Forelimb muscle (tissue), 1 donor: ENCODE data around the gene TACR2. TPM values are rescaled to one million over a fixed set of nuclear protein-coding genes. Genes with fewer than 3 reads are reported as not detected.

Source experiments
- DNase-seq: peaks from one replicate; pipeline ENCODE4 v3.0.0-alpha.2; 2013; ENCODE audit warnings: low read depth
- polyA plus RNA-seq: library from polyadenylated mRNA; unstranded; fragments of 120-200 nt; gene quantifications from one replicate; pipeline ENCODE4 v1.2.1, GENCODE V29; 2013; ENCODE audit not compliant: insufficient read length

The TACR2 gene
- polyA plus RNA-seq = 0.59 TPM

GRCh38 chr10:69416695-69417094 lies at the start of gene TACR2:
Gene TACR2 (minus strand): TSS chr10:69416918. CDS start chr10:69416323, 595 bp downstream.
- DNase-seq = no peak

DNA sequence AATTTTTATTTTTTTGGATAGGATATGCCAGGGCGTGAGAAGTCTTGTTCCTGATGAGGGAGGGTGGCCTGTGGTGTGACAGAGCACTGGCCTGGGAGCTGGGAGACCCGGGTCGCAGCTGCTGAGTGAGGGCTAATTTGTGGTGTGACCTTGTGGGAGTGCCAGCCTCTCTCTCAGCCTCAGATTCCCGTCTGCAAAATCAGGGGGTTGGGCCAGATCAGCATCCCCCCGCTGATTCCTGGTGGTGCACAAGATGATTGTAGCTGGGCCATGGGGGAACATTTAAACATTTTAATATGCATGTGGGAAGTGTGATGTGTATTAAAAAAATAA lies 49.4 kb upstream of the TACR2 start:
- no peak for DNase-seq

DNA sequence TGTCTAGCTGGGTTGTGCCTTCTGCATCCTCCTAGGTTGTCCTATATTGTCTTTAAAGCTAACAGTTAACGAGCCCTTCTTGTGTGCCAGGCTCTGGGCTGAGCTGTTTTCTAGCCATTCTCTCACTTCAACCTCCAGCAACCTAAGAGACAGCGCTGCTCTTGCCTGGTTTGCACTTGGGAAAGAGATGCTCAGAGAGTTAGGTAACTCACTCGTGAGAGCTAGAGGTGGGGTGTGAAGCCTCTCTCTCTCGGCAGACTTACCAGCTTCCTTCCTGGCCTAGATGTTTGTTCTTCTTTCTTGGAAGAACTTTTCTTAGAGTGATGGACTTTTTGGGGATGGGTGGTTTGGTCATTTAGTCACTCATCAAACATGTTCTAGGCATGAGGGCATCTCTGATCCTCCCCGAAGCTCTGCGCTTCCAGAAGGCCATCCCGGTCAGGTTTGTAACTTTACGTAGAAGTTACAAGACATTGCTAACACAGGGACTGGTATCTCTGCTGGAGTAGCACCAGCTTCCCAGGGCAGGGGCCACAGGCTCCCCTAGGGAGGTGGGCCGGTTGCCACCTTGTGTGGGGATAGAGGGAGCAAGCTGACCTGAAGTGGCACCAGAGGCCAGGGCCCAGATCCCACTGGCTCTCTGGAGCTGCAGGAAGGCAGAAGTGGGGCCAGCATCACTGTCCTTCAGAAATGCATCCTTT lies 48.9 kb upstream of the TACR2 start:
- DNase-seq = no peak

- DNase-seq = no peak
Observed at GRCh38 chr10:69464801-69465401, 48.2 kb upstream of the TACR2 start.

- DNase-seq = no peak
Observed at GRCh38 chr10:69464401-69464800, 47.7 kb upstream of the TACR2 start.

GRCh38 chr10:69463886-69464285 lies 47.2 kb upstream of the TACR2 start:
- no peak for DNase-seq

DNA sequence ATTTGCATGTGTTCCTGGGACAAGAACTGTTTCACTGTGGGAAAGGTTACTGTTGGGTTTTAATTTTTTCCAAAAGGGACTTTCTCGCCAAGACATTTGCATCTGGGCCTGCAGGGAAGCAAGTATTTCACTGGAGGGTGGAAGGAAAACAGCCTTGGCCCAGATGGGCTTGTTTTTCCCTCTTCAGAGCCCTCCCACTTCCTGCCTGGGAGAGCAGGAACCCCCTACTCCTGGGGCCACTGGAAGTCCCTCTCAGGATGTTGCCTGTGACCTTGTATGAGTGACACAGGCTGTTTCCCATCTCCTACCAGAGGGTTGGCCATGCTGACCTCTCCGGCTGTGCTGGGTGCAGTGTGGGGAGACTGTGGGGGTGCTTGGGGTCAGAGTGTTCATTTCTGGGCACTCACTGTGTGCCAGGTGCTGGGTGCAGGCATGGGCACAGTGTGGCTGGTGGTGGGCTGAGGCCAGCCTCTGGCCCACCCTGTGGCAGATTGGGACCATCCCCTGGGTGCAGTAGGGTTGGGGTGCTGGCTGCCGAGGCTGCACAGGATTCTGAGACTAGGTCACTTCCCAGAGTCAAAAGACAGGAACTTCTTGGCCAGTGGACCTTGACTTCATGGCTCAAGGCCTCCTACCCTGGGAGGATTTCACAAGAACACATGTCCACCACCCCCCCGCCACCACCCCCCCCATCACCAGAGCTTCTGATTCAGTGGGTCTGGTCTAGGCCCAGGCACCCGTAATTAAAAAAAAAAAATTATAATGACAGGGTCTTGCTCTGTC lies 44.7 kb upstream of the TACR2 start:
- DNase-seq = no peak

DNA sequence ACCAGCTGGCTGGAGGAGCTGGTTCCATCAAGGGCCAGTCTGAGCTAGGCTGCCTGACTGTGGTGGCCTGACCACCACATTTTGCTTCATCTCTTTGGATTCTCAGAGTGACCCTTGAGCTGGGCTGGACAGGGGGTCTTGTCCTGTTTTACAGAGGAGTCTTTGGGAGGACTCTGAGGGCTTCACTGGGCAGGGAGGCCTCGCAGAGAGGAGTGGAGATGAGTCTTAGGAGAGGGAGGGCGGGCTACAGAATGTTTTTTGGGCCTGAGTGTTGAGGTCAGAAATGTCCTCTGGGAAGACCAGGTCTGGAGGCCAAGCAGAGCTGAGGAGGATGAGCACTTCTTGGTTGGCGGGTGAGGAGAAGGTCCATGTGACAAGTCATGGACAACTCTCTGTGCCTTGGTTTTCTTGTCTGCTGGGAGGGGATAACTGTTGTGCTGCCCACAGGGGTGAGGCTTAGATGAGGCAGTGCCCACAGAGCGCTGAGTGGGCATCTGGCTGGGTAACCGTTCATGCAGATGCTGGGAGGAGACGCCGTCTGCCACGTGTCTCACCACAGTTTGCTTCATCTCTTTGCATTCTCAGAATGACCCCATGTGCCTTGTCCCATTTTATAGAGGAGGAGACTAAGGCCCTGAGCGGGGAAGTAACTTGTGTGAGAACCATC lies 44.0 kb upstream of the TACR2 start:
- DNase-seq = no peak

- no peak for DNase-seq
Observed at GRCh38 chr10:69459893-69460575, 43.3 kb upstream of the TACR2 start.

GRCh38 chr10:69459101-69459790 lies 42.5 kb upstream of the TACR2 start:
- no peak for DNase-seq

DNA sequence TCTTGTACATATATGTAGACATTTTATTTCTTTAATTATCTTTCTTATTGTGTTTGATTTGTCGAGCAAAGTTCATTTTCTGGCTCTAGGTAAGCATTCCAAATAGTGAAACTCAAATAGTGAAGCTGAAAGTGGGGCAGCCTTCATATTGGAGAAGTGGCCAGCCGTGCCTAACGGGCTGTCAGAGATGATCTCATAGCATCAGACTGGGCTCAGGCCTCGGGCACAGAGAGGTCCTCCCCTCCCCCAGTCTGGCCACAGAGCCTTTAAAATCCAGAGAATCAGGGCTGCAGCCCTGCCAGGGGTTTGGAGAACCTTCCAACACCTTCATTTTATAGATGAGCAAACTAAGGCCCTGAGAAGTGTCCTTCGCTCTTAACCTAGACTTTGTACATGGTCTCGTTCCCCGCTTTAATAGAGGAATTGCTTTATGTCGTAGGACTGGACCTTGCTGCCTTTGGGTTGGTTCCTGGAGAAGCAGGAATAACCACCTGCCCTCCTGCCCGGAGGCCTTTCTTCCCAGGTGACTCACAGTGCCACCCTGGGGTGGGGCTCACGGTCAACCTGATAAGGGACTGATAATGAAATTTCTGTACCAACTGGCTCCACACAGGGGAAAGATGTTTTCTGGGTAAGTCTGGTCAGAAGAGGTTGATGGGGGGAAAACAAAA lies 41.8 kb upstream of the TACR2 start:
- DNase-seq = no peak

GRCh38 chr10:69457771-69458237 lies 41.1 kb upstream of the TACR2 start:
- no peak for DNase-seq

DNA sequence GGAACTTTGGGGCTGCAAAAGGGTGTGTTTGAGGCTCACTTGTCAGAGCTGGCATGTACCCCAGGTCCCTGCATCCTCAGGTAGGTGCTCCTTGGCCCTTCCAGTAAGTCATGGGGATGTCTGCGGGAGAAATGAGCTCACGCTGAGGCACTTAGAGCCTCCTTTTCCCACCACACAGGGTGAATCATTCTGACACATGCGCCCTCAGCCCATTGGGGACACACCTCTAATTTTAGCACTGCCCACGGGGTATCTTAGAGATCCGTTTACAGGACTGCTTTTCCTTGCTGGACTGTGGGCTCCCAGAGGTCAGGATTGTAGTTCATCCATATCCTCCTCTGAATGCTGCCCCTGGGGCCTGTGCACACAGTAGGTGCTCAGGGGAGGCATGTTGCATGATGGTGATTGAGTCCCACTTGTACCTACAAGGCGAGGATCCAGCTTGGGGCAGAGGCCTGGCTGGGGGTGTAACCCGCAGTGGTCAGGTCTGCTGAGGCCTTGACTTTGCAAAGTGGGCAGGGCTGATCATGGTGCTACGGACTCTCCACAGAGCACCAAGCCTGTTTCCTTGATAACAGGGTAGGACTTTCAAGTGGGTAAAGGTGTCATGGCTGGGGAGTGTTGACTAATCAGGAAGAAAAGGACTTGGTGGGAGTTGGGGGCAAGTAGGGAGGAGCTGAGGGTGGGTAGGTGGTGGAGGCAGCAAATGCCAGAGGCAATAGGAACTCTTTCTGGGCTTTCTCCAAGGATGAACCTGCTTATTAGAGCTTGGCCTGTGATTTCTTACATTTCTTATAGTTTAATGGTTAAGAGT lies 40.4 kb upstream of the TACR2 start:
- no peak for DNase-seq

DNA sequence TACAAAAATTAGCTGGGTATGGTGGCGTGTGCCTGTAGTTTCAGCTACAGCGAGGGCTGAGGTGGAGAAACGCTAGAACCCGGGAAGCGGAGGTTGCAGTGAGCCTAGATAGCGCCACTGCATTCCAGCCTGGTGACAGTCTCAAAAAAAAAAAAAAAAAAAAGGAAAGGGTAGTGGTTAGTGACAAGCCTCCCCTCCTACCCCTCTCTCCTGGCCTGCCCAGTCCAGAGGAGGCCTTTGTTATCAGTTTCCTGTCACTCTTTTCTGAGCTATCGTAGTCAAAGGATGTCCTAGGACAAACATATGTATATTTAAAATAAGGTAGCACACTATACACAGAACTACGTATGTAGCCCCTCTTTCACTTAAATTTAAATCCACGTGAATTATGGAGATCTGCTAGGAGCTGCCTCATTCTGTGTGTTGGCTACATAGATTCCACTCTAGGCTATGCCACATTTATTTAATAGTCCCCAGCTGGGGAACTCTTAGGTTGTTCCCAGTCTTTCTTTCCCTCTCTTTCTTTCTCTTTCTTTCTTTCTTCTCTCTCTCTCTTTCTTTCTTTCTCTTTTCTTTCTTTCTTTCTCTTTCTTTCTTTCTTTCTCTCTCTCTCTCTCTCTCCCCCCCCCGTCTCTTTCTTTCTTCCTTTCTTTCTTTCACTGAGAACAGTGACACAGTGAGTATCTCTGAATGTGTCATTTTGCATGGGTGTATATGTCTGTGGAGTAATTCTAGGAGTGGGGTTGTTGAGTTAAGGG lies 38.5 kb upstream of the TACR2 start:
- no peak for DNase-seq

DNA sequence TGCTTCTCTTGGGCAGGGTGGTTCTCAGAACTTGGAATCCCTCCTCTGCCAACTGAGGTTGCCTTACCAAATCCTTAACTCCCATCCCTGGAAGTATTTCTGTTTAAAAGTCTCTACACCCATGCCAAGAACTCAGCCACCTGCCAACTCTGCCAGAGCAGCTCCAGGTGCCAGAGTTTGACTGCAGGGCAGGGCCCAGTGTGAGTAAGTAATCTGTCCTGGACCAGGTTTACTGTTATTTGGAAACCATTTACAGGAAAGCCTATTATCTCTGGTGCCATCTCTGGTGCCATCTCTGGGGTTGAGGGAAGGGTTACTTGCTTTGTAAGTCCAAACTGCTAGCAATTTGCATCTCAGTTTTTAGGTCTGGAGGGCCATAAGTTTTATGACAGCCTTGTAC lies 37.1 kb upstream of the TACR2 start:
- DNase-seq = no peak

- DNase-seq = no peak
Observed at GRCh38 chr10:69452676-69453415, 36.1 kb upstream of the TACR2 start.

GRCh38 chr10:69451784-69452251 lies 35.1 kb upstream of the TACR2 start:
- DNase-seq = no peak

GRCh38 chr10:69451209-69451783 lies 34.6 kb upstream of the TACR2 start, which contains the start of gene TSPAN15:
Gene TSPAN15 (plus strand): TSS chr10:69451465. CDS start chr10:69451595, 130 bp downstream.
- DNase-seq = no peak
